Measurements from ENCODE around the gene KCNJ16.

KCNJ16 gene

DNA sequence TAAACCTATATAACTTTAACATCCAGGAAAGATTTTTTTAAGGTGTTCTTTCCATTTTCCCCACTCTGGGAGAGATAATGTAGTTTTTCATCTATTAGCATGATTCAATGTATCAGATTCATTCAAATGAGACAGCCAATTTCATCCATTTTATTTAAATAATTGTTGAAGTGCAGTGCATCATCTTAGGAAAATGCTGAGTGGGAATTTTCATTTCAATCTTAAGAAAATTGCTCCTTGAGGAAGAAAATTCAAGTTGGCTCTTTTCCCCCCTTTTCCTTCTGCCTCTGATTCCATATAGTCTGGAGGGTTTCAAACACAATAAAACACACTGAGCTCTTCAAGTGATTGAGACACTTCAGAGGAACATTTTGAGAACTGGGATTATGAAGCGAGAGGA lies 3.4 kb upstream of the KCNJ16 start:
- Histone ChIP-seq H3K27me3 (replicated peaks; ENCODE audit: control insufficient read depth, insufficient read depth, low read length) (no peaks in the 10 kb centered on the region), H3K4me3 (replicated peaks; ENCODE audit: low read depth, low read length) (no peak overlapping the region), H3K36me3 (ENCODE audit: control insufficient read depth, insufficient read depth, low read length) (no peaks in the 10 kb centered on the region)
- DNase-seq (ENCODE audit: extremely low read depth, insufficient read length) = no peak
- TF ChIP-seq, protein P1, sequence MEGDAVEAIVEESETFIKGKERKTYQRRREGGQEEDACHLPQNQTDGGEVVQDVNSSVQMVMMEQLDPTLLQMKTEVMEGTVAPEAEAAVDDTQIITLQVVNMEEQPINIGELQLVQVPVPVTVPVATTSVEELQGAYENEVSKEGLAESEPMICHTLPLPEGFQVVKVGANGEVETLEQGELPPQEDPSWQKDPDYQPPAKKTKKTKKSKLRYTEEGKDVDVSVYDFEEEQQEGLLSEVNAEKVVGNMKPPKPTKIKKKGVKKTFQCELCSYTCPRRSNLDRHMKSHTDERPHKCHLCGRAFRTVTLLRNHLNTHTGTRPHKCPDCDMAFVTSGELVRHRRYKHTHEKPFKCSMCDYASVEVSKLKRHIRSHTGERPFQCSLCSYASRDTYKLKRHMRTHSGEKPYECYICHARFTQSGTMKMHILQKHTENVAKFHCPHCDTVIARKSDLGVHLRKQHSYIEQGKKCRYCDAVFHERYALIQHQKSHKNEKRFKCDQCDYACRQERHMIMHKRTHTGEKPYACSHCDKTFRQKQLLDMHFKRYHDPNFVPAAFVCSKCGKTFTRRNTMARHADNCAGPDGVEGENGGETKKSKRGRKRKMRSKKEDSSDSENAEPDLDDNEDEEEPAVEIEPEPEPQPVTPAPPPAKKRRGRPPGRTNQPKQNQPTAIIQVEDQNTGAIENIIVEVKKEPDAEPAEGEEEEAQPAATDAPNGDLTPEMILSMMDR (IDR thresholded peaks at IDR 0.05; ENCODE audit: insufficient read depth, low read length, poor library complexity, severe bottlenecking) = no peak

DNA sequence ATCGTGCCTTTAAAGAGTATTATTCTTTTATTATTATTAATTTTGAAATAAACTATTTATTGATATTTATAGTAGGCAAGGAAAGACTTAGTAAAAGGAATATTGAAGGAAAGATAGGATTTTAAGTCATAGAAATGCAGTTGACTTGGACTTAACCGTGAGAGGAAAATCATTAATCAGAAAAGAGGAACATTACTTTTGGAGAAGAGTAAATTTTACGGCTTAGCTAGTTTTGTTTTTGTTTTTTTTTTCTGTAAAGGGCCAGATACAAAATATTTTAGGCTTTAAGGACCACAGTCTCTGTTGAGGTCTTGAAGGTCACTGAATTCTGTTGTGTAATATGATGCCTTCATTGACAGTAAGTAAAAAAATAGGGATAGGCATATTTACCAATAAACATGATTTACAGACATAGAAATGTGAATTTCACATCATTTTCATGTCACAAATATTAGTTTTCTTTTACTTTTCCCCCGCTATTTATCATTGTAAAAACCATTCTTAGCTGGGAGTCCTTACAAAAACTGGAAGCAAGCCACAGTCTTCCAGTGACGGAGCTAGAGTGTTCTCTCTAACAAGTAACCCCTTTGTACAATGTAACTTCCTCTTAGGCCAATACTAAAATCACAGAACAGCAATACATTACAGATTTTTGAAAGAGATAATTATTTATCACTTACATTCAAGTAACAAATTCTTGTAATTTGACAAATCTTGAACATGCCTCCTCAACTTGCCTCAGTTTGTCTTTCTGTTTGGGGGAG lies 2.3 kb upstream of the KCNJ16 start:
- no peaks in the 10 kb centered on the region for H3K27me3 ChIP-seq (replicated peaks; ENCODE audit: control insufficient read depth, insufficient read depth, low read length)
- no peak for DNase-seq (ENCODE audit: extremely low read depth, insufficient read length)
- no peak overlapping the region for H3K4me3 ChIP-seq (replicated peaks; ENCODE audit: low read depth, low read length)
- TF ChIP-seq, protein P1 (IDR thresholded peaks at IDR 0.05; ENCODE audit: insufficient read depth, low read length, poor library complexity, severe bottlenecking) = no peak
- no peaks in the 10 kb centered on the region for H3K36me3 ChIP-seq (ENCODE audit: control insufficient read depth, insufficient read depth, low read length)

DNA sequence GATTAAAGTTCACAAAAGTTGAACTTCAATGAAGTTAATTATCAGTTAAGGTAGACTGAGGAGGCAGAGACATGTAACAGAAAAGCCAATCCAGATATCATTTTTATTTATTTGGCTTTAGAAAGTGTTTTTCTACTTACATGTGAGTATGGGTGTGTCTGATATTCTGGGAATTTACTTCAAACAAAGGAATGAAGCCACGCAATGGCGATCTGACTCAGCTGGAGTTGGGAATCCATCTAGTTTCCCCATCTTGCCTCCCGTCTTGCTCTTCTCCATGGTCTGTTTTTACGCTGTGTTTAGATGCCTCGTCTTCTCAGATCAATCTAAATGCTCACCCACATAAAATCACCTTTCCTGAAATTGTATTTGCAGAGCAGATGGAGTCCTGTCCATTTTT lies 1.7 kb upstream of the KCNJ16 start:
- Histone ChIP-seq H3K36me3 (ENCODE audit: control insufficient read depth, insufficient read depth, low read length) (no peaks in the 10 kb centered on the region), H3K4me3 (replicated peaks; ENCODE audit: low read depth, low read length) (no peak overlapping the region), H3K27me3 (replicated peaks; ENCODE audit: control insufficient read depth, insufficient read depth, low read length) (no peaks in the 10 kb centered on the region)
- no peak for DNase-seq (ENCODE audit: extremely low read depth, insufficient read length)
- TF ChIP-seq, protein P1 (IDR thresholded peaks at IDR 0.05; ENCODE audit: insufficient read depth, low read length, poor library complexity, severe bottlenecking) = no peak

DNA sequence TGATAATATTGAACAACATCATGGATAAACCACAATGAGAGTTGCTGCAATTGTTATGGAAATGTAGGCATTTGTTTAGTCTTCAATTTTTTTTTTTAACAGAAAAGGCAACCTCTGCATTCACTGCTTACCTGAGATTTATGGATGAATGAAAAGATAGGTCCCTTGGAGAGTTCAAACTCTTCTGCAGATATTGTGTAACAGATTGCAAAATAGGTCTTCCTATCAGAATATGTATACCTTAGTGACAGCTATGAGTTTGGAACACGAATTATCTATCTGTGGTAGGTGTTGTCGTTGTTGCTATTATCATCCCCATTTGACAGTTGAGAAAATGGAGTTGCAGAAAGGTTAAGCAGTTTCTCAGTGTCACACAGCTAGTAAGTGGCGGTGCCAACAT lies 1.2 kb upstream of the KCNJ16 start:
- Histone ChIP-seq H3K36me3 (ENCODE audit: control insufficient read depth, insufficient read depth, low read length) (no peaks in the 10 kb centered on the region), H3K4me3 (replicated peaks; ENCODE audit: low read depth, low read length) (no peak overlapping the region), H3K27me3 (replicated peaks; ENCODE audit: control insufficient read depth, insufficient read depth, low read length) (no peaks in the 10 kb centered on the region)
- no peak for DNase-seq (ENCODE audit: extremely low read depth, insufficient read length)
- TF ChIP-seq, protein P1 (IDR thresholded peaks at IDR 0.05; ENCODE audit: insufficient read depth, low read length, poor library complexity, severe bottlenecking) = no peak

DNA sequence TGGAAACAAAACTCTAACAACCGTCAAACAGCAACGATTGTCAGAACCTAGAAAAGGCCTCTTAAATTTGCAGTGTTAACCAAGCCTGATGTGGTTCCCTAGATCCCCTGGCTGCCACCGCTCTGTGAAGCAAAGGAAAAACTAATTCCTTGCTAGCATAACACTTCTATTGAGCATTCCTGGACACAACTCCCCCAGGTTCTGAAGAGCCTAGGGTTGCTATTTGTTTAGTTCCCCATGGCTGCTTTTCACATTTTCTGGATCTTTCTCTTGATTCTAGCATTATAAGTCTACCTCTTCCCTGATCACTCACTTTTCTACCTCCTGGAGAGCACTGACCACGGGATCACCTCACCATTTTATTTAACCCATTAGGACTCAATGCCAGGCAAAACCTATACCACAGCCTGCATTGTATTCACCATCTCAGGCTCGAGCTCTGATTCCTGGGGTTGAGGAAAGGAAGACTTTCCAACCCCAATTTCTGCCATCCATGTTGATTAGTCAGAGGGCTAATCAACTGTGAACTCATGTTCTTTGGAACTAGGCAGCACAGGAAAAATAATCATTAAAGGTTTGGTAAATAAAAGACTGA lies 692 bp upstream of the KCNJ16 start:
- no peak for DNase-seq (ENCODE audit: extremely low read depth, insufficient read length)
- Histone ChIP-seq H3K4me3 (replicated peaks; ENCODE audit: low read depth, low read length) (no peak overlapping the region), H3K27me3 (replicated peaks; ENCODE audit: control insufficient read depth, insufficient read depth, low read length) (no peaks in the 10 kb centered on the region), H3K36me3 (ENCODE audit: control insufficient read depth, insufficient read depth, low read length) (no peaks in the 10 kb centered on the region)
- TF ChIP-seq, protein P1 (IDR thresholded peaks at IDR 0.05; ENCODE audit: insufficient read depth, low read length, poor library complexity, severe bottlenecking) = no peak

Data from GM06990 (cell line).